Gastroesophageal sphincter (tissue), 4 donors: ENCODE results near the gene GLT8D1. TPM values are rescaled to one million over a fixed set of nuclear protein-coding genes. Genes with fewer than 3 reads are reported as not detected.

ENCODE experiments used
- ATAC-seq: fragments of 150-250 bp; one replicate; pipeline ENCODE4 v1.9.1; 2016; ENCODE audit warnings: mild to moderate bottlenecking, moderate library complexity
- H3K27ac ChIP-seq, 4 donors: fragments of 200-600 bp; sonication (generic) in 3 of 4; 1 replicate in 3 of 4; 2 replicates in 1 of 4; pipeline ENCODE4 v1.5.1; 2016 to 2019
- H3K27me3 ChIP-seq: fragments of 200-600 bp; sonication (generic); one replicate; pipeline ENCODE4 v1.5.1; 2019
- H3K36me3 ChIP-seq, 2 donors: fragments of 200-600 bp; sonication (generic); one replicate each; pipeline ENCODE4 v1.5.1; 2019; ENCODE audit warnings: control low read depth in 1 of 2
- H3K4me1 ChIP-seq, 3 donors: fragments of 200-600 bp; sonication (generic); 1 replicate in 2 of 3; 2 replicates in 1 of 3; pipeline ENCODE4 v1.5.1; 2016 to 2019; ENCODE audit warnings: control low read depth in 2 of 3
- H3K4me3 ChIP-seq, 2 donors: fragments of 200-600 bp; sonication (generic); one replicate each; pipeline ENCODE4 v1.5.1; 2019; ENCODE audit warnings: mild to moderate bottlenecking in 1 of 2, moderate library complexity in 1 of 2
- H3K9me3 ChIP-seq, 3 donors: fragments of 200-600 bp; sonication (generic); one replicate each; pipeline ENCODE4 v1.5.1; 2017 to 2019; ENCODE audit warnings: control low read depth in 2 of 3
- EP300 ChIP-seq: sonication (generic); formaldehyde crosslinking; IDR thresholded peaks from one replicate; pipeline ENCODE4 v1.6.1; 2017; ENCODE audit warnings: antibody characterized with exemption, mild to moderate bottlenecking
- POLR2A ChIP-seq, 2 donors: fragments of 450-650 bp; IDR thresholded peaks; one replicate each; pipeline ENCODE4 v1.6.1; 2017; ENCODE audit warnings: antibody characterized with exemption in 2 of 2, mild to moderate bottlenecking in 2 of 2, moderate library complexity in 1 of 2
- POLR2AphosphoS5 ChIP-seq: sonication (generic); formaldehyde crosslinking; IDR thresholded peaks from one replicate; pipeline ENCODE4 v1.6.1; 2017; ENCODE audit warnings: antibody characterized with exemption
- WGBS, 2 donors: methylation state at CpG; one replicate each; pipeline ENCODE4 v1.1.5; 2018; ENCODE audit warnings: low coverage in 1 of 2; 5-methylcytosine and 5-hydroxymethylcytosine counted together
- total RNA-seq, 4 donors: library from RNA; depleted of rRNA; stranded (reverse); fragments of >200 nt; gene quantifications; one replicate each; pipeline ENCODE4 v1.1.0, GENCODE V29; 2016
- TF ChIP-seq, protein P1 (sequence below), 4 experiments: fragments of 200-600 bp in 2 of 4; fragments of 450-650 bp in 2 of 4; sonication (generic) in 1 of 4; IDR thresholded peaks; one replicate each; pipeline ENCODE4 v1.5.1; 2017 to 2019; ENCODE audit warnings: antibody characterized with exemption in 4 of 4, mild to moderate bottlenecking in 2 of 4, moderate library complexity in 2 of 4

The GLT8D1 gene
- total RNA-seq, 4 donors from 2014 or later: 36.9 to 57.7 (median 48.6) TPM

DNA sequence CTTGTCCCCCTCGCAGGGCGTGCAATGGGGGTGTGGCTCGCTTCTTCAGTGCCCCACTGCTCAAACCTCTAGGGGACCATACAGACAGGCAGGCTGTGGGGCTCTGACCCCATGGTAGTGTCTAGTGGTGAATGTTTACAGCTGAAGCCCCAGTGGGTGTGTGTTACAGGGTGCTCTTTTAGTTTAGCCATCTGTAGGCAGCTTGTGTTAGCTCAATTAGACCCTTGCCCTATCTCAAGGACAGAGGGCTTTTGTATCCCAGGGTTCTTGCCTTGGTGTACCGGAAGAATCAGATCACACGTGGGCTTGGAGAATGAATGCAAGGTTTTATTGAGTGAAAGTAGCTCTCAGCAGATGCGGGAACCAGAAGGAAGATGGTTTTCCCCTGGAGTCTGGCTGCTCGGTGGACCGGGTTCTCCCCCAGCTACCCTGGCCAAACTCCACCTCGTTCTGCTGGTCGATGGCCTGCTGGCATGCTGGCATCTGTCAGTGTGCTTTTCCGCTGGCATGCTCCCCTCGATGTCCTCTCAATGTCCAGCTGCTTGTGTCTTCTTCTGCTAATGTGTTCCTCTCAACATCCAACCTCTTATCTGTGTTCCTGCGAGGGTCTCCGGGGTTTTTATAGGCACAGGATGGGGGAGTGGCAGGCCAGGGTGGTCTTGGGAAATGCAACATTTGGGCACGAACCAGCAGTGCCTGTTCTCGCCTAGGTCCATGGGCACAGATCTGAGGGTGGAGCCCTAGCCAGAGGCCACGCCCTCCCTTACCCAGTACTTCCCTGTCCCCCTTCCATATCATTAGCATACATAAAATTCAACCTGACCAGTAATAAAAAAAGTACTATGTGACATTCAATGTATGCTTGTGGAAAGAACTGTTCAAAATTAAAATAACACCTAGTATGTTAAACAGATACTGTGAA, 7.0 kb upstream of the GLT8D1 start:
- TF ChIP-seq POLR2A (IDR thresholded peaks at IDR 0.05) (no peak), POLR2AphosphoS5 (no peak), EP300 (no peak)
- 91 to 97% methylated on average over 5 to 11 of the region's 17 CpGs for WGBS, 2 donors
- Histone ChIP-seq H3K9me3 (no peaks in the 10 kb centered on the region), H3K27ac (no peak overlapping the region), H3K4me1 (peaks cover 0 to 16% (median 2%) of the 10 kb centered on the region in 3 donors), H3K36me3 (peaks cover 0 to 52% of the 10 kb centered on the region in 2 donors), H3K27me3 (no peaks in the 10 kb centered on the region), H3K4me3 (no peak overlapping the region)
- no peak for ATAC-seq

DNA sequence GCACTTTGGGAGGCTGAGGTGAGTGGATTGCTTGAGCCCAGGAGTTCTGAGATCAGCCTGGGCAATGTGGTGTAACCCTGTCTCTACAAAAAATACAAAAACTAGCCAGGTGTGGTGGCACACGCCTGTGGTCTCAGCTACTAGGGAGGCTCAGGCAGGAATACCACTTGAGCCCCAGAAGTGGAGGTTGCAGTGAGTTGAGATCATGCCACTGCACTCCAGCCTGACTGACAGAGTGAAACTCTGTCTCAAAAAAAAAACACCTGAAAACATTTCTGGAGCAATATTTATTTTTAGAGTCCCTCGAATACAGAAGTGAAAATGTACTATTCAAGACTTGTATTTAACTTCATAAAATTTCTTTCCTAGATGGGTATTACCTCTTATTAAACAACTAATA, 4.9 kb upstream of the GLT8D1 start:
- peaks cover 0 to 47% of the 10 kb centered on the region in 2 donors for H3K36me3 ChIP-seq
- H3K4me3 ChIP-seq: no peak overlapping the region
- peaks cover 4 to 27% (median 8%) of the 10 kb centered on the region in 3 donors for H3K4me1 ChIP-seq
- no peaks in the 10 kb centered on the region for H3K27me3 ChIP-seq
- no peak overlapping the region for H3K27ac ChIP-seq
- ATAC-seq: no peak
- no peak for TF ChIP-seq POLR2A (IDR thresholded peaks at IDR 0.05)
- TF ChIP-seq EP300: no peak
- TF ChIP-seq POLR2AphosphoS5: no peak
- TF ChIP-seq, protein P1, sequence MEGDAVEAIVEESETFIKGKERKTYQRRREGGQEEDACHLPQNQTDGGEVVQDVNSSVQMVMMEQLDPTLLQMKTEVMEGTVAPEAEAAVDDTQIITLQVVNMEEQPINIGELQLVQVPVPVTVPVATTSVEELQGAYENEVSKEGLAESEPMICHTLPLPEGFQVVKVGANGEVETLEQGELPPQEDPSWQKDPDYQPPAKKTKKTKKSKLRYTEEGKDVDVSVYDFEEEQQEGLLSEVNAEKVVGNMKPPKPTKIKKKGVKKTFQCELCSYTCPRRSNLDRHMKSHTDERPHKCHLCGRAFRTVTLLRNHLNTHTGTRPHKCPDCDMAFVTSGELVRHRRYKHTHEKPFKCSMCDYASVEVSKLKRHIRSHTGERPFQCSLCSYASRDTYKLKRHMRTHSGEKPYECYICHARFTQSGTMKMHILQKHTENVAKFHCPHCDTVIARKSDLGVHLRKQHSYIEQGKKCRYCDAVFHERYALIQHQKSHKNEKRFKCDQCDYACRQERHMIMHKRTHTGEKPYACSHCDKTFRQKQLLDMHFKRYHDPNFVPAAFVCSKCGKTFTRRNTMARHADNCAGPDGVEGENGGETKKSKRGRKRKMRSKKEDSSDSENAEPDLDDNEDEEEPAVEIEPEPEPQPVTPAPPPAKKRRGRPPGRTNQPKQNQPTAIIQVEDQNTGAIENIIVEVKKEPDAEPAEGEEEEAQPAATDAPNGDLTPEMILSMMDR (IDR thresholded peaks at IDR 0.05): no peak
- H3K9me3 ChIP-seq: no peaks in the 10 kb centered on the region
- 75 to 84% methylated on average over 1 to 2 of the region's 2 CpGs for WGBS, 2 donors

DNA sequence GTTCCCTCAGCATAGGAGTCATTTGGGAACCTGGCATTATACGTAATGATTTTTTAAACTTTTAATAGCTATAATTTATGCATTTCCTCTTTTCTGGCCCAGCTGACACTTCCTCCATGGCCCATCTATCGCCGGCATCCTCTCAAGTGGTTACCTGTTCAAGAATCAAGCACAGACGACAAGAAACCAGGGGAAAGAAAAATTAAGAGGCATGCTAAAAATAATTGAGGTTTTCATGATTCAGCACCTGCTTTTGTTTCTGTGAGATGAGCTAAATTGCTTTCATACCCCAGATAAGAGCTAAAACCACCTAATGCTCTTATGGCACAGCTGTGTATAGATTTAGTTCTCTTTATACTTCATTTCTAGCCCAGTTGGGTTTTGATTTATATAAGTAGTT, 2.0 kb upstream of the GLT8D1 start:
- 68 to 90% methylated on average over 3 of the region's 4 CpGs for WGBS, 2 donors
- Histone ChIP-seq H3K4me1 (peaks cover 4 to 44% (median 22%) of the 10 kb centered on the region in 3 donors), H3K9me3 (no peaks in the 10 kb centered on the region), H3K36me3 (peaks cover 0 to 44% of the 10 kb centered on the region in 2 donors), H3K27me3 (no peaks in the 10 kb centered on the region), H3K4me3 (peak overlapping the region in 1 of 2 donors; percentile 91), H3K27ac (peak overlapping the region in 1 of 4 donors; percentile 94)
- ATAC-seq: no peak
- no peak for TF ChIP-seq EP300
- TF ChIP-seq POLR2AphosphoS5: no peak
- TF ChIP-seq, protein P1 (IDR thresholded peaks at IDR 0.05): no peak
- TF ChIP-seq POLR2A (IDR thresholded peaks at IDR 0.05): no peak

DNA sequence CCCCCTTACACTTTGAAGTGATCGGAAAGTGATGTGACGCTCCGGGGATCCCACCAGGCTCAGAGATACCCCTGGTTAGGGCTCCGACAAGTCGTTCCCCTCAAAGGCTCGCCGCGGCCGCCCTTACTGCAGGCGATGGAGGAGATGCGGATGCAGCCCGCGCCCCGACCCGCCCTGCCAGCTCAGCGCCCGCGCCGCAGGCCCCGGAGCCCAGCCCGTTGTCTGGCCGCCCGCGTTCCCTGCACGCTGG, 228 bp downstream of the GLT8D1 start:
- TF ChIP-seq POLR2A (IDR thresholded peaks at IDR 0.05): peak; percentile 38 to 67
- TF ChIP-seq, protein P1 (IDR thresholded peaks at IDR 0.05): no peak
- ATAC-seq: no peak
- Histone ChIP-seq H3K4me3 (peak overlapping the region; percentile 73 to 91), H3K36me3 (peaks cover 0 to 30% of the 10 kb centered on the region in 2 donors), H3K27me3 (no peaks in the 10 kb centered on the region), H3K27ac (peak overlapping the region; percentile 59 to 94 (median 93)), H3K9me3 (no peaks in the 10 kb centered on the region), H3K4me1 (peaks cover 4 to 56% (median 22%) of the 10 kb centered on the region in 3 donors)
- WGBS, 2 donors: no CpG with 5 or more reads among the region's 25 CpGs

DNA sequence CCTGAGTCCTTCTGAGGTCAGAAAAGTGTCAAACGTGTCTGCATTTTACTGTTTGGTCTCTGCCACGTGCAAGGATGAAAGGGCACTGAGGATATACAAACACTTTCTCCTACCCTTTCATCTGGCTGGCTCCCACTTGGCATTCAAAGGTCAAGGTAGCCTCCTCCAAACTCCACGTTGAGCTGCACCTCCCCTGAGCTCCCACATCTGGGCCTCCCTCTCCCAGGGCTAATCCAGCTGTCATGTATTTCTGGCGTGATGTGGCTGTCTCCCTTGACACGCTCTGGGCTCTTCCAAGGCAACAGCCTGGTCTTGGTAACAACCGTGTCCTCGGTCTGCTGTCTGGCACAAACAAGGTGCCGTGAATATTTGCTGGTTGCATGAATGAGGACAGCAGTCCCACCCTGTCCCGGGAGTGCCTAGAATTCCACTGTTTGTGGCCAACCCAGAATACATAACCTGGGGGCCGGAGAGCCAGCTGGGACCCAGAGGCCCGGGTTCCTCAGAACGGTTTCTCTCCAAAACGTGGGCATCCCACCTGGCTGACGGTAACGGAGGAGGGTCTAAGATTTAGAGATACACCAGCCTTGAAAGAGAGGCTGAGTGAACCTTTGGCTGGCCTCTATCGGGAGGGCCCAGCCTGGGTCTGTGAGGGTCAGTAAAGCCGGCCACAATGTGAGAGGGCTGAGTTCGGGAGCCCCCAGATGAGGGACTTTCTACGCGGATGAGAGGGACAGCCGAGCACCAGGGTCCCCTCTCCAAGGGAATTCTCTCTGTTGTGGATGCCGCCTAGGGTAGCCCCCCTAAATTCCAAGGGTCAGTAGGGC, 767 bp downstream of the GLT8D1 start:
- Histone ChIP-seq H3K4me1 (peaks cover 4 to 57% (median 22%) of the 10 kb centered on the region in 3 donors), H3K27me3 (no peaks in the 10 kb centered on the region), H3K9me3 (no peaks in the 10 kb centered on the region), H3K27ac (peak overlapping the region; percentile 59 to 94 (median 93)), H3K36me3 (peaks cover 0 to 28% of the 10 kb centered on the region in 2 donors), H3K4me3 (peak overlapping the region; percentile 73 to 91)
- 0 to 3% methylated on average over 2 to 10 of the region's 22 CpGs for WGBS, 2 donors
- no peak for TF ChIP-seq EP300
- TF ChIP-seq, protein P1 (IDR thresholded peaks at IDR 0.05): no peak
- no peak for TF ChIP-seq POLR2AphosphoS5
- TF ChIP-seq POLR2A (IDR thresholded peaks at IDR 0.05): no peak
- ATAC-seq: peak; percentile 10
